GM12875 (cell line): ENCODE results near the gene TEX261.

ENCODE experiments used
- H3K4me3 ChIP-seq: one replicate; pipeline ENCODE4 v1.5.1; 2011; ENCODE audit warnings: low read depth, low read length, control low read depth
- CTCF ChIP-seq: IDR thresholded peaks from 2 replicates; pipeline ENCODE4 v1.5.1; 2011; ENCODE audit warnings: low read depth, mild to moderate bottlenecking, control low read depth, inconsistent platforms, low read length, moderate library complexity, borderline replicate concordance; ENCODE audit not compliant: insufficient read depth

The TEX261 gene

GRCh38 chr2:70988151-70988550 lies 6.5 kb downstream of the TEX261 start:
- TF ChIP-seq CTCF, result no peak

GRCh38 chr2:70987386-70987785 lies 7.3 kb downstream of the TEX261 start:
- TF ChIP-seq CTCF, result no peak
- H3K4me3 ChIP-seq, result no peak overlapping the region

More at GRCh38 chr2:70988151-70988550, 6.5 kb downstream of the TEX261 start:
- H3K4me3 ChIP-seq, result no peak overlapping the region

- no peak overlapping the region for H3K4me3 ChIP-seq
- TF ChIP-seq CTCF, result no peak
These were observed 8.0 kb downstream of the TEX261 start for GRCh38 chr2:70986499-70987189.

GRCh38 chr2:70985956-70986355 lies 8.7 kb downstream of the TEX261 start:
- no peak overlapping the region for H3K4me3 ChIP-seq
- TF ChIP-seq CTCF, result no peak

GRCh38 chr2:70985283-70985688 lies 9.4 kb downstream of the TEX261 start:
- H3K4me3 ChIP-seq, result no peak overlapping the region
- no peak for TF ChIP-seq CTCF

- H3K4me3 ChIP-seq, result no peak overlapping the region
- TF ChIP-seq CTCF, result peak; percentile 98
These were observed 9.9 kb downstream of the TEX261 start for GRCh38 chr2:70984576-70985282.

GRCh38 chr2:70984228-70984575 lies 10.5 kb downstream of the TEX261 start:
- no peak overlapping the region for H3K4me3 ChIP-seq
- TF ChIP-seq CTCF, result no peak
